Measurements from ENCODE around the gene INSYN2B.
"Not testable (repeated sequence)": the region's sequence is repeated elsewhere in the genome, so short reads cannot be mapped to it uniquely, and the experiment has no call there.

GRCh38 chr5:169953196-169953595 lies 27.1 kb downstream of the INSYN2B start:
- TF ChIP-seq, protein P1, sequence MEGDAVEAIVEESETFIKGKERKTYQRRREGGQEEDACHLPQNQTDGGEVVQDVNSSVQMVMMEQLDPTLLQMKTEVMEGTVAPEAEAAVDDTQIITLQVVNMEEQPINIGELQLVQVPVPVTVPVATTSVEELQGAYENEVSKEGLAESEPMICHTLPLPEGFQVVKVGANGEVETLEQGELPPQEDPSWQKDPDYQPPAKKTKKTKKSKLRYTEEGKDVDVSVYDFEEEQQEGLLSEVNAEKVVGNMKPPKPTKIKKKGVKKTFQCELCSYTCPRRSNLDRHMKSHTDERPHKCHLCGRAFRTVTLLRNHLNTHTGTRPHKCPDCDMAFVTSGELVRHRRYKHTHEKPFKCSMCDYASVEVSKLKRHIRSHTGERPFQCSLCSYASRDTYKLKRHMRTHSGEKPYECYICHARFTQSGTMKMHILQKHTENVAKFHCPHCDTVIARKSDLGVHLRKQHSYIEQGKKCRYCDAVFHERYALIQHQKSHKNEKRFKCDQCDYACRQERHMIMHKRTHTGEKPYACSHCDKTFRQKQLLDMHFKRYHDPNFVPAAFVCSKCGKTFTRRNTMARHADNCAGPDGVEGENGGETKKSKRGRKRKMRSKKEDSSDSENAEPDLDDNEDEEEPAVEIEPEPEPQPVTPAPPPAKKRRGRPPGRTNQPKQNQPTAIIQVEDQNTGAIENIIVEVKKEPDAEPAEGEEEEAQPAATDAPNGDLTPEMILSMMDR (IDR thresholded peaks at IDR 0.05): not testable (repeated sequence)
- not testable (repeated sequence) for TF ChIP-seq POLR2A (IDR thresholded peaks at IDR 0.05)

Data from adrenal gland (tissue), 5 donors.